Activated CD8-positive, alpha-beta memory T cell treated with anti-CD3 and anti-CD28 coated beads for 36 hours (primary cell): ENCODE measurements around the gene SPRR2D. TPM values are rescaled to one million over a fixed set of nuclear protein-coding genes. Genes with fewer than 3 reads are reported as not detected.
"Not testable (repeated sequence)": the region's sequence is repeated elsewhere in the genome, so short reads cannot be mapped to it uniquely, and the experiment has no call there.

Experiments
- CTCF ChIA-PET: fragments of 350-600 bp; sonication (Branson Sonifier 250); formaldehyde crosslinking; loops from one replicate; lab custom pipeline; 2021; ENCODE audit warnings: antibody characterized with exemption; lab: Charles Lee
- POLR2A ChIA-PET: fragments of 350-600 bp; sonication (Branson Sonifier 250); formaldehyde crosslinking; loops from one replicate; lab custom pipeline; 2021; ENCODE audit warnings: antibody characterized with exemption; lab: Charles Lee
- total RNA-seq, 2 experiments: library from RNA; stranded (reverse); gene quantifications; one replicate each; pipeline ENCODE4 v1.2.3, GENCODE V29; 2021

SPRR2D gene
- not detected for total RNA-seq

GRCh38 chr1:153040950-153041631 is at the start of gene SPRR2D:
TSS of gene SPRR2D (minus strand) at chr1:153041120. CDS start at chr1:153040346, 774 bp downstream.
- ChIA-PET CTCF (no interaction called here), POLR2A (no interaction called here)

GRCh38 chr1:153087652-153088051 is 46.7 kb upstream of the SPRR2D start:
- POLR2A ChIA-PET = no interaction called here
- CTCF ChIA-PET = no interaction called here

- CTCF ChIA-PET = no interaction called here
- POLR2A ChIA-PET = no interaction called here
Measured at GRCh38 chr1:153081736-153082135, 40.8 kb upstream of the SPRR2D start.

GRCh38 chr1:153072806-153073726 is 32.1 kb upstream of the SPRR2D start:
- CTCF ChIA-PET = no interaction called here
- POLR2A ChIA-PET = no interaction called here

- CTCF ChIA-PET = no interaction called here
- POLR2A ChIA-PET = interaction anchor here (0.6 kb wide), 1 partner anchor 22 kb away, joined by 3 read pairs; no protein-coding TSS in a partner anchor
Measured at GRCh38 chr1:153071511-153071910, 30.6 kb upstream of the SPRR2D start, which contains the start of gene SPRR2B. TSS of gene SPRR2B (minus strand) at chr1:153071611. CDS start at chr1:153070839, 772 bp downstream.

- POLR2A ChIA-PET = no interaction called here
Measured at GRCh38 chr1:153070243-153070642, 29.3 kb upstream of the SPRR2D start.

GRCh38 chr1:153058826-153059784 is 18.2 kb upstream of the SPRR2D start:
- CTCF ChIA-PET = no interaction called here

More at GRCh38 chr1:153070243-153070642, 29.3 kb upstream of the SPRR2D start:
- CTCF ChIA-PET = no interaction called here

GRCh38 chr1:153058154-153058553 is 17.2 kb upstream of the SPRR2D start:
- ChIA-PET CTCF (no interaction called here), POLR2A (no interaction called here)

More at GRCh38 chr1:153058826-153059784, 18.2 kb upstream of the SPRR2D start:
- POLR2A ChIA-PET = no interaction called here

- POLR2A ChIA-PET = no interaction called here
- CTCF ChIA-PET = no interaction called here
Measured at GRCh38 chr1:153057375-153057774, 16.5 kb upstream of the SPRR2D start, which contains the start of gene SPRR2A. TSS of gene SPRR2A (minus strand) at chr1:153057512. CDS start at chr1:153056735, 777 bp downstream.

- POLR2A ChIA-PET, CTCF ChIA-PET: not testable (repeated sequence)
Measured at GRCh38 chr1:153056111-153056510, 15.2 kb upstream of the SPRR2D start.

GRCh38 chr1:153049211-153049610 is 8.3 kb upstream of the SPRR2D start:
- POLR2A ChIA-PET = no interaction called here
- CTCF ChIA-PET = no interaction called here

- ChIA-PET POLR2A (no interaction called here), CTCF (no interaction called here)
Measured at GRCh38 chr1:153035211-153035610, 5.7 kb downstream of the SPRR2D start.

- ChIA-PET POLR2A (no interaction called here), CTCF (no interaction called here)
Measured at GRCh38 chr1:153032677-153033308, 8.1 kb downstream of the SPRR2D start.

GRCh38 chr1:153032073-153032472 is 8.8 kb downstream of the SPRR2D start:
- POLR2A ChIA-PET = no interaction called here
- CTCF ChIA-PET = no interaction called here

GRCh38 chr1:153030895-153031294 is 10.0 kb downstream of the SPRR2D start, which contains the start of gene SPRR1B:
TSS of gene SPRR1B (plus strand) at chr1:153031203. CDS start at chr1:153032346, 1,143 bp downstream.
- ChIA-PET POLR2A (no interaction called here), CTCF (no interaction called here)

GRCh38 chr1:153028766-153029165 is 12.2 kb downstream of the SPRR2D start:
- POLR2A ChIA-PET = no interaction called here

GRCh38 chr1:153025797-153026196 is 15.1 kb downstream of the SPRR2D start:
- POLR2A ChIA-PET = no interaction called here
- CTCF ChIA-PET = no interaction called here

More at GRCh38 chr1:153028766-153029165, 12.2 kb downstream of the SPRR2D start:
- CTCF ChIA-PET = no interaction called here

GRCh38 chr1:153024413-153024812 is 16.5 kb downstream of the SPRR2D start:
- POLR2A ChIA-PET = no interaction called here
- CTCF ChIA-PET = no interaction called here

GRCh38 chr1:153023109-153023508 is 17.8 kb downstream of the SPRR2D start:
- POLR2A ChIA-PET = no interaction called here
- CTCF ChIA-PET = no interaction called here
